ENCODE data around the gene DNMT3B.
"Not testable (repeated sequence)": the region's sequence is repeated elsewhere in the genome, so short reads cannot be mapped to it uniquely, and the experiment has no call there.

The DNMT3B gene

DNA sequence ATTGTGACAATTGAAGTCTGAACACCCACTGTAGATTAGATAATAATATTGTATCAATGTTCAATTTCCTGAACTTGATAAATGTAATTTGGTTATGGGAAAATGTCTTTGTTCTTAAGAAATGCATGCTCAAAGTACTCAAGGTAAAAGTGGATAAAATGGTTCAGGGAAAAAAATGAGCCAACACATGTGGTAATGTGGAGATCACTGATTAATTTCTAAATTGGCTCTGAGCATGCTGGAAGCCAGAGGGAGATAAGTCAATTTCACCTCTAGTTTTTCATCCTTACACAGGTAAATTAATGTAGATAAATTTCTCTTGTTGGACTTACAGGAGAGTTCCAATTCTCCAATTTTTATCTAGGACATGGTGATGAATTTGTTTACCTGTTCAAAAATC is 10.9 kb upstream of the DNMT3B start:
- Histone ChIP-seq H2AFZ (ENCODE audit: low read depth, low read length) (no peak overlapping the region), H3K4me1 (ENCODE audit: insufficient read depth, low read length) (peaks cover 9% of the 10 kb centered on the region), H3K27me3 (ENCODE audit: insufficient read depth, low read length) (peaks cover 5% of the 10 kb centered on the region), H3K9me3 (ENCODE audit: low read length) (no peaks in the 10 kb centered on the region), H3K36me3 (ENCODE audit: insufficient read depth, low read length) (no peaks in the 10 kb centered on the region), H3K4me3 (ENCODE audit: low read length) (no peak overlapping the region)

- Histone ChIP-seq H3K4me1 (ENCODE audit: insufficient read depth, low read length) (peaks cover 9% of the 10 kb centered on the region), H3K36me3 (ENCODE audit: insufficient read depth, low read length) (no peaks in the 10 kb centered on the region), H3K27me3 (ENCODE audit: insufficient read depth, low read length) (peaks cover 5% of the 10 kb centered on the region), H2AFZ (ENCODE audit: low read depth, low read length) (no peak overlapping the region), H3K4me3 (ENCODE audit: low read length) (no peak overlapping the region), H3K9me3 (ENCODE audit: low read length) (no peaks in the 10 kb centered on the region)
Measured at GRCh38 chr20:32751702-32752457, 10.3 kb upstream of the DNMT3B start.

DNA sequence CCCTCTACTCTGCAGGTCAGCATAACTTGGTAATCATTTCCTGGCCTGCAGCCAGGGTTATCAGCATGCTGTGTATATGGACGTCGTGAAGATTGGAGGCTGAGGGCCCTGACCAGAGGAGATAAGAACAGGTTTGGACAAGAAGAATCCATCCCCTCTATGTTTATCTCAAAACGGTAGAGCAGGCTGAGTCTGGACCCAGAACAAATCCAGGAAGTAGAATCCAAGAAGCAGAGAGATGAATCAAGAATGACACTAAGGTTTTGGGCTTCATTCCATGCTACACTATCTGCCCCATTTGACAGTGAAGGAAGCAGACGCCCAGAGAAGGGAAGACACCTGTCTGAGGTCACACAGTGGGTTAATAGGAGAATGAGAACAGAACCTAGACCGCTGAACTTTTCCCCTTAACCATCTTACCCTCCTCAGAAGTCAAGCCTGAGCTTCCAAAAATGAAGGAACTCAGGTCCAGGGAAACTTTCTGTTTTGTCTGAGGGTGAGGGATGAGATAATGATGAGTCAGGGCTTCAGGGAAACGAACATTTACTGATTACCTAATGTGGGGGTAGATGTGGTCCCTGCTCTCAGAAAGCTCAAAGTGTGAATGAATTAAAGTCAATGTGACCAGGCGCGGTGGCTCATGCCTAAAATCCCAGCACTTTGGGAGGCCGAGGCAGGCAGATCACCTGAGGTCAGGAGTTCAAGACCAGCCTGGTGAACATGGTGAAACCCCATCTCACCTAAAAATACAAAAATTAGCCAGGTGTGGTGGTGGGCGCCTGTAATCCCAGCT is 9.5 kb upstream of the DNMT3B start:
- peaks cover 5% of the 10 kb centered on the region for H3K27me3 ChIP-seq (ENCODE audit: insufficient read depth, low read length)
- no peak overlapping the region for H2AFZ ChIP-seq (ENCODE audit: low read depth, low read length)
- no peaks in the 10 kb centered on the region for H3K9me3 ChIP-seq (ENCODE audit: low read length)
- H3K36me3 ChIP-seq (ENCODE audit: insufficient read depth, low read length) = no peaks in the 10 kb centered on the region
- H3K4me3 ChIP-seq (ENCODE audit: low read length) = no peak overlapping the region
- peaks cover 9% of the 10 kb centered on the region for H3K4me1 ChIP-seq (ENCODE audit: insufficient read depth, low read length)

DNA sequence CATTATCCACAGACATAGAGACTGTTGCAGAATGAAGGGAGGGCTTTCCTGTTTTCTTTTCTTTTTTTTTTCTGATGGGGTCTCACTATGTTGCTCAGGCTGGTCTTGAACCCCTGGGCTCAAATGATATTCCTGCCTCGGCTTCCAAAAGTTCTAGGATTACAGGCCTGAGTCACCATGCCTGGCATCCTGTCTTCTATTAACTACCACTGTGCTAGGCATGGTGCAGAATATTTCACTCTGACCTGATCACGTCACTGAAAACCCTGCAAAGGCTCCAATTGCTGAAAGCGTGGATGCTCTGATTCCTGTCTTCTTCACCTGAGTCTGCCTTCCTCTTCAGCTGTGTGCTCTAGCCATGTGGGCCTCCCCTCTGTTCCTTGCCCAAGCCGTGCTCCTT is 8.5 kb upstream of the DNMT3B start:
- Histone ChIP-seq H3K4me3 (ENCODE audit: low read length) (no peak overlapping the region), H3K4me1 (ENCODE audit: insufficient read depth, low read length) (peaks cover 9% of the 10 kb centered on the region), H3K27me3 (ENCODE audit: insufficient read depth, low read length) (peaks cover 5% of the 10 kb centered on the region), H3K9me3 (ENCODE audit: low read length) (no peaks in the 10 kb centered on the region), H2AFZ (ENCODE audit: low read depth, low read length) (no peak overlapping the region), H3K36me3 (ENCODE audit: insufficient read depth, low read length) (no peaks in the 10 kb centered on the region)

DNA sequence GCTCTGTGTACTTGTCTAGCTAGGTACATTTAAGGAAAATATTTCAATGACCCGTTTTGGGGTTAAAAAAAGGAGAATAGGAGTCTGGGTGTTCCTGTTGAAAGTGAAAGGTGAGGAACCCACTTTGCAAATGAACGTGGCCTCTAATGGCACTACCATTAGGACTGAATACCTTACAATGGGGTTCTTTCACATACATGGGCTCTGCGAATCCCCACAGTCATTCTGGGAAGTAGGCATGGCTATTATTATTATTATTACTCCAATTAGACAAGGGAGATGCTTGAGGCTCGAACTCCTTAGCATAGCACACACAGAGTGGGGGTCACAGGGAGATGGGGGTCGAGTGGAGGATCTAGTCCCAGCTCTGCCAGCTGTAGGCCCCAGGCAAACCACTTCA is 6.0 kb upstream of the DNMT3B start:
- Histone ChIP-seq H3K9me3 (ENCODE audit: low read length) (no peaks in the 10 kb centered on the region), H3K36me3 (ENCODE audit: insufficient read depth, low read length) (no peaks in the 10 kb centered on the region), H3K27me3 (ENCODE audit: insufficient read depth, low read length) (peaks cover 5% of the 10 kb centered on the region), H2AFZ (ENCODE audit: low read depth, low read length) (no peak overlapping the region), H3K4me3 (ENCODE audit: low read length) (no peak overlapping the region), H3K4me1 (ENCODE audit: insufficient read depth, low read length) (no peaks in the 10 kb centered on the region)

- peaks cover 18% of the 10 kb centered on the region for H3K4me1 ChIP-seq (ENCODE audit: insufficient read depth, low read length)
- H3K4me3 ChIP-seq (ENCODE audit: low read length) = peak overlapping the region; percentile 39
- H3K36me3 ChIP-seq (ENCODE audit: insufficient read depth, low read length) = no peaks in the 10 kb centered on the region
- H3K9me3 ChIP-seq (ENCODE audit: low read length) = no peaks in the 10 kb centered on the region
- no peaks in the 10 kb centered on the region for H3K27me3 ChIP-seq (ENCODE audit: insufficient read depth, low read length)
- H2AFZ ChIP-seq (ENCODE audit: low read depth, low read length) = peak overlapping the region; percentile 86
Measured at GRCh38 chr20:32761417-32761830, 761 bp upstream of the DNMT3B start.

GRCh38 chr20:32762754-32763201 is 593 bp downstream of the DNMT3B start:
- Histone ChIP-seq H2AFZ (ENCODE audit: low read depth, low read length) (peak overlapping the region; percentile 86), H3K9me3 (ENCODE audit: low read length) (no peaks in the 10 kb centered on the region), H3K36me3 (ENCODE audit: insufficient read depth, low read length) (no peaks in the 10 kb centered on the region), H3K27me3 (ENCODE audit: insufficient read depth, low read length) (no peaks in the 10 kb centered on the region), H3K4me1 (ENCODE audit: insufficient read depth, low read length) (peaks cover 18% of the 10 kb centered on the region), H3K4me3 (ENCODE audit: low read length) (peak overlapping the region; percentile 59)

DNA sequence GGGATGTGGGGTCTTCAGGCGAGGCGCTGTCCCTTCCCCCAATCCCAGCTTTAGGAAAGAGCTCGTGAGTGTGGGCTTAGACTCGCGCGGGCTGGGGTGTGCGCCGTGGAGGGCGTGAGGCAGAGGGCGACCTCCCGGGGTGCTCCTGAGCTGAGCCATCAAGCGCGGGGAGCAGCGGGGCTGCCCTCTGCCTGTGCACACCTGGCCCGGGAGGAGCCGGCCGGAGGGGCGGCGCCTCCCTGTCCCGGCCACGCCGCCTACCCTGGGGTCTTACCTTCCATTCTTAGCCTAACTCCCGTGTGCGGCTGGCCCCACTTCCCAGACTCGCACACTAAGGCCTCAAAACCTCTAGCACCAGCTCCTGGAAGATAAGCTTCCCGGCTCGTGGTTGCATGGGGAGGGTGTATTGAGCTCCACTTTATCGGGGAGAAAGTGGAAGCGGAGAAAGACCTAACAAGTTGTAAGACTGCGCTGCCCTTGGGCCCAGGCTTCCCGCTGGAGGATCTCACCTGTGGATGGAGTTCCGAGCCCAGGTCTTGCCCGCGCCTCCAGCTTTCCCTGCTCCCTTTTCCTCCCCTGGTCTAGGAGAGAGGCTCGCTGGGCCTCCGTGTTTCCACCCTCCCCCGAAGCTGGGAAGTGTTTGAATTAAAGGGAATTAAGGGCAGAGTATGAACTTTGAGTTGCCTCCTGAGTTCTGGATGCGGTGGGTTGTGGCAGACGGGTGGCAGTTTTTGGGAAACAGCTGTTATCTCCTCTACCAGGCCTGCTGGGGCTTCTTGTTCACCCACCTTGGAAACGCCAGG is 1.2 kb downstream of the DNMT3B start:
- Histone ChIP-seq H3K36me3 (ENCODE audit: insufficient read depth, low read length) (no peaks in the 10 kb centered on the region), H3K4me3 (ENCODE audit: low read length) (peak overlapping the region; percentile 59), H2AFZ (ENCODE audit: low read depth, low read length) (peak overlapping the region; percentile 86), H3K27me3 (ENCODE audit: insufficient read depth, low read length) (no peaks in the 10 kb centered on the region), H3K9me3 (ENCODE audit: low read length) (no peaks in the 10 kb centered on the region), H3K4me1 (ENCODE audit: insufficient read depth, low read length) (peaks cover 18% of the 10 kb centered on the region)

DNA sequence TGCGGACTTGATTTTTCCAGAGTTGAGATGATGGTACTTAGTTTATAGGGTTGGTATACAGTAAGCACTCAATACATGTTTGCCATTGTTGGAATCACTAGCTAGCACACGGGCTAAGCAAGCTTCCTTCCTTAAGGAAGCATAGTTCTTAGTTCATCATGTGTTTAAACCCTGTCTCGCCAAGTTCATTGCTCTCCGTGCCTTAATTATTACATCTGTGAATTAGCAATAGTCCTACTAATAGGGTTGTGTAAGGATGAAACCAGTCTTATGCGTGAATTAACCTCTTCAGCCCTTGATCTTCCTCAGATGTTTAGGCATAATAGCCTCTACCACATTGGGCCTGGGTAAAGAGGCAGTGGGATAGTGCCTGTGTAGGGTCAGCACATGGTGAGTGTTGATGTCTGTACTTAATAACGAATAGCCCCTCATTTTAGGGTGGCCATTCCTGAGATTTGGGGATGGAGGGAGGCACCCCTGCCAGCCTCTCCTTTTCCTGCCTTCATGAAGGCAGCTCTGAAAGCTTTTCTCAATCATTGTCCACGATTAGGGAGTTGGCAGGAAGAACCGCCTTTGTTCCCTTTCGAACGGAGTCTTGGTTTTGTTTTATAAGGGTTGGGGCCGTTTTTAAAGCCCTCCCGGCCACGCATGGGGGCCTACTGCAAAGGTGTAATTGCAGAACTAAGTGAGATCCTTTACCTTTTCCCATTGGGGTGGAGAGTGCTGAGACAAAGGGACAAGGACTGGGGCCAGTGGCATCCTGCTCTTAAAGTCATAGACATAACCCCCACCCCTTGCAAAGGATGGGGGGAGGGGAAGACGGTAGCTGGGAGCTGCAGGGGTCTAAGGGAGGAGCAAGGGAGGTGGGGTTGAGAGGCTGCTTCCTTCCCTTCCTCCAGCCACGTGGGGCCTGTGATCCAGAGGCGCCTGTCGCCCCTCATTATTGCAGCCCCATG is 2.1 kb downstream of the DNMT3B start:
- Histone ChIP-seq H3K36me3 (ENCODE audit: insufficient read depth, low read length) (no peaks in the 10 kb centered on the region), H3K9me3 (ENCODE audit: low read length) (no peaks in the 10 kb centered on the region), H2AFZ (ENCODE audit: low read depth, low read length) (no peak overlapping the region), H3K27me3 (ENCODE audit: insufficient read depth, low read length) (no peaks in the 10 kb centered on the region), H3K4me1 (ENCODE audit: insufficient read depth, low read length) (peaks cover 18% of the 10 kb centered on the region), H3K4me3 (ENCODE audit: low read length) (peak overlapping the region; percentile 59)

GRCh38 chr20:32765230-32765875 is 3.2 kb downstream of the DNMT3B start:
- H3K4me1 ChIP-seq (ENCODE audit: insufficient read depth, low read length) = peaks cover 18% of the 10 kb centered on the region
- not testable (repeated sequence) for H3K9me3 ChIP-seq (ENCODE audit: low read length); H3K36me3 ChIP-seq (ENCODE audit: insufficient read depth, low read length); H3K27me3 ChIP-seq (ENCODE audit: insufficient read depth, low read length); H3K4me3 ChIP-seq (ENCODE audit: low read length); H2AFZ ChIP-seq (ENCODE audit: low read depth, low read length)

GRCh38 chr20:32767418-32768198 is 5.4 kb downstream of the DNMT3B start:
- no peak overlapping the region for H2AFZ ChIP-seq (ENCODE audit: low read depth, low read length)
- peaks cover 18% of the 10 kb centered on the region for H3K4me1 ChIP-seq (ENCODE audit: insufficient read depth, low read length)
- H3K9me3 ChIP-seq (ENCODE audit: low read length) = no peaks in the 10 kb centered on the region
- H3K4me3 ChIP-seq (ENCODE audit: low read length) = no peak overlapping the region
- no peaks in the 10 kb centered on the region for H3K27me3 ChIP-seq (ENCODE audit: insufficient read depth, low read length)
- no peaks in the 10 kb centered on the region for H3K36me3 ChIP-seq (ENCODE audit: insufficient read depth, low read length)

All from neuron (in vitro differentiated cells).